ENCODE results near the gene ACBD4. TPM values are rescaled to one million over a fixed set of nuclear protein-coding genes. Genes with fewer than 3 reads are reported as not detected.
A peak's percentile ranks its signal among the peaks of the same experiment; 100 is the strongest.

The ACBD4 gene
- total RNA-seq, 2 donors from 2014 or later: 17.9 to 20.1 TPM

- DNase-seq (no peak), ATAC-seq (replicated peaks in 1 of 2) (no peak)
- Mint-ChIP-seq H3K4me3 (no peak overlapping the region), H3K4me1 (ENCODE audit: low read depth) (no peaks in the 10 kb centered on the region), H3K36me3 (ENCODE audit: insufficient read depth in 2 of 2) (peaks cover 0 to 3% of the 10 kb centered on the region in 2 donors), H3K27ac (no peak overlapping the region), H3K9me3 (no peaks in the 10 kb centered on the region), H3K27me3 (ENCODE audit: low read depth) (no peaks in the 10 kb centered on the region)
Measured at GRCh38 chr17:45108051-45108450, 27.4 kb upstream of the ACBD4 start.

- Mint-ChIP-seq H3K4me3 (no peak overlapping the region), H3K27ac (no peak overlapping the region), H3K27me3 (ENCODE audit: low read depth) (no peaks in the 10 kb centered on the region), H3K4me1 (ENCODE audit: low read depth) (no peaks in the 10 kb centered on the region), H3K9me3 (no peaks in the 10 kb centered on the region), H3K36me3 (ENCODE audit: insufficient read depth in 2 of 2) (peaks cover 0 to 3% of the 10 kb centered on the region in 2 donors)
- ATAC-seq (replicated peaks in 1 of 2) (no peak), DNase-seq (no peak)
Measured at GRCh38 chr17:45108595-45109521, 26.6 kb upstream of the ACBD4 start.

- no peak for ATAC-seq (replicated peaks in 1 of 2)
- Mint-ChIP-seq H3K9me3 (no peaks in the 10 kb centered on the region), H3K4me1 (ENCODE audit: low read depth) (no peaks in the 10 kb centered on the region), H3K27me3 (ENCODE audit: low read depth) (peaks cover 4% of the 10 kb centered on the region), H3K4me3 (no peak overlapping the region), H3K27ac (no peak overlapping the region), H3K36me3 (ENCODE audit: insufficient read depth in 2 of 2) (no peaks in the 10 kb centered on the region)
- DNase-seq: no peak
Measured at GRCh38 chr17:45110676-45111611, 24.5 kb upstream of the ACBD4 start.

GRCh38 chr17:45111850-45112249 lies 23.6 kb upstream of the ACBD4 start:
- Mint-ChIP-seq H3K27ac (no peak overlapping the region), H3K4me1 (ENCODE audit: low read depth) (no peaks in the 10 kb centered on the region), H3K27me3 (ENCODE audit: low read depth) (peaks cover 5% of the 10 kb centered on the region), H3K4me3 (no peak overlapping the region), H3K9me3 (no peaks in the 10 kb centered on the region), H3K36me3 (ENCODE audit: insufficient read depth in 2 of 2) (no peaks in the 10 kb centered on the region)
- no peak for ATAC-seq (replicated peaks in 1 of 2)
- DNase-seq: no peak

- no peaks in the 10 kb centered on the region for H3K9me3 Mint-ChIP-seq
- ATAC-seq (replicated peaks in 1 of 2): no peak
- no peak overlapping the region for H3K4me3 Mint-ChIP-seq
- peaks cover 5% of the 10 kb centered on the region for H3K27me3 Mint-ChIP-seq (ENCODE audit: low read depth)
- H3K27ac Mint-ChIP-seq: no peak overlapping the region
- H3K4me1 Mint-ChIP-seq (ENCODE audit: low read depth): no peaks in the 10 kb centered on the region
- no peak for DNase-seq
- H3K36me3 Mint-ChIP-seq (ENCODE audit: insufficient read depth in 2 of 2): no peaks in the 10 kb centered on the region
Measured at GRCh38 chr17:45112559-45113423, 22.7 kb upstream of the ACBD4 start.

- Mint-ChIP-seq H3K36me3 (ENCODE audit: insufficient read depth in 2 of 2) (no peaks in the 10 kb centered on the region), H3K4me3 (no peak overlapping the region), H3K27me3 (ENCODE audit: low read depth) (peaks cover 5% of the 10 kb centered on the region), H3K4me1 (ENCODE audit: low read depth) (no peaks in the 10 kb centered on the region), H3K9me3 (no peaks in the 10 kb centered on the region), H3K27ac (no peak overlapping the region)
- ATAC-seq (replicated peaks in 1 of 2): no peak
- no peak for DNase-seq
Measured at GRCh38 chr17:45113424-45113754, 22.1 kb upstream of the ACBD4 start.

- H3K4me1 Mint-ChIP-seq (ENCODE audit: low read depth): no peaks in the 10 kb centered on the region
- no peaks in the 10 kb centered on the region for H3K9me3 Mint-ChIP-seq
- DNase-seq (no peak), ATAC-seq (replicated peaks in 1 of 2) (peak in 1 of 2 donors; percentile 13)
- peaks cover 5% of the 10 kb centered on the region for H3K27me3 Mint-ChIP-seq (ENCODE audit: low read depth)
- no peak overlapping the region for H3K27ac Mint-ChIP-seq
- no peaks in the 10 kb centered on the region for H3K36me3 Mint-ChIP-seq (ENCODE audit: insufficient read depth in 2 of 2)
- H3K4me3 Mint-ChIP-seq: no peak overlapping the region
Measured at GRCh38 chr17:45114117-45114932, 21.2 kb upstream of the ACBD4 start.

GRCh38 chr17:45115015-45115625 lies 20.4 kb upstream of the ACBD4 start:
- no peak for DNase-seq
- H3K9me3 Mint-ChIP-seq: no peaks in the 10 kb centered on the region
- H3K36me3 Mint-ChIP-seq (ENCODE audit: insufficient read depth in 2 of 2): no peaks in the 10 kb centered on the region
- H3K4me3 Mint-ChIP-seq: no peak overlapping the region
- ATAC-seq (replicated peaks in 1 of 2): no peak
- H3K27me3 Mint-ChIP-seq (ENCODE audit: low read depth): peaks cover 5% of the 10 kb centered on the region
- H3K27ac Mint-ChIP-seq: no peak overlapping the region
- H3K4me1 Mint-ChIP-seq (ENCODE audit: low read depth): no peaks in the 10 kb centered on the region

- H3K36me3 Mint-ChIP-seq (ENCODE audit: insufficient read depth in 2 of 2): no peaks in the 10 kb centered on the region
- H3K4me1 Mint-ChIP-seq (ENCODE audit: low read depth): no peaks in the 10 kb centered on the region
- no peak overlapping the region for H3K4me3 Mint-ChIP-seq
- ATAC-seq (replicated peaks in 1 of 2) (no peak), DNase-seq (no peak)
- peaks cover 5% of the 10 kb centered on the region for H3K27me3 Mint-ChIP-seq (ENCODE audit: low read depth)
- H3K9me3 Mint-ChIP-seq: no peaks in the 10 kb centered on the region
- H3K27ac Mint-ChIP-seq: no peak overlapping the region
Measured at GRCh38 chr17:45115871-45116270, 19.6 kb upstream of the ACBD4 start.

GRCh38 chr17:45116434-45117016 lies 19.0 kb upstream of the ACBD4 start:
- Mint-ChIP-seq H3K36me3 (ENCODE audit: insufficient read depth in 2 of 2) (no peaks in the 10 kb centered on the region), H3K27me3 (ENCODE audit: low read depth) (peaks cover 5% of the 10 kb centered on the region), H3K4me3 (no peak overlapping the region), H3K9me3 (no peaks in the 10 kb centered on the region), H3K4me1 (ENCODE audit: low read depth) (no peaks in the 10 kb centered on the region), H3K27ac (no peak overlapping the region)
- ATAC-seq (replicated peaks in 1 of 2) (no peak), DNase-seq (no peak)

- Mint-ChIP-seq H3K4me3 (no peak overlapping the region), H3K9me3 (no peaks in the 10 kb centered on the region)
Measured at GRCh38 chr17:45117334-45117733, 18.2 kb upstream of the ACBD4 start.

More at GRCh38 chr17:45117334-45117733, 18.2 kb upstream of the ACBD4 start:
- no peaks in the 10 kb centered on the region for H3K36me3 Mint-ChIP-seq (ENCODE audit: insufficient read depth in 2 of 2)
- DNase-seq: no peak
- H3K27ac Mint-ChIP-seq: no peak overlapping the region
- no peaks in the 10 kb centered on the region for H3K4me1 Mint-ChIP-seq (ENCODE audit: low read depth)
- H3K27me3 Mint-ChIP-seq (ENCODE audit: low read depth): peaks cover 5% of the 10 kb centered on the region
- no peak for ATAC-seq (replicated peaks in 1 of 2)
